Measurements from ENCODE around the gene CFAP119.

CFAP119 gene

DNA sequence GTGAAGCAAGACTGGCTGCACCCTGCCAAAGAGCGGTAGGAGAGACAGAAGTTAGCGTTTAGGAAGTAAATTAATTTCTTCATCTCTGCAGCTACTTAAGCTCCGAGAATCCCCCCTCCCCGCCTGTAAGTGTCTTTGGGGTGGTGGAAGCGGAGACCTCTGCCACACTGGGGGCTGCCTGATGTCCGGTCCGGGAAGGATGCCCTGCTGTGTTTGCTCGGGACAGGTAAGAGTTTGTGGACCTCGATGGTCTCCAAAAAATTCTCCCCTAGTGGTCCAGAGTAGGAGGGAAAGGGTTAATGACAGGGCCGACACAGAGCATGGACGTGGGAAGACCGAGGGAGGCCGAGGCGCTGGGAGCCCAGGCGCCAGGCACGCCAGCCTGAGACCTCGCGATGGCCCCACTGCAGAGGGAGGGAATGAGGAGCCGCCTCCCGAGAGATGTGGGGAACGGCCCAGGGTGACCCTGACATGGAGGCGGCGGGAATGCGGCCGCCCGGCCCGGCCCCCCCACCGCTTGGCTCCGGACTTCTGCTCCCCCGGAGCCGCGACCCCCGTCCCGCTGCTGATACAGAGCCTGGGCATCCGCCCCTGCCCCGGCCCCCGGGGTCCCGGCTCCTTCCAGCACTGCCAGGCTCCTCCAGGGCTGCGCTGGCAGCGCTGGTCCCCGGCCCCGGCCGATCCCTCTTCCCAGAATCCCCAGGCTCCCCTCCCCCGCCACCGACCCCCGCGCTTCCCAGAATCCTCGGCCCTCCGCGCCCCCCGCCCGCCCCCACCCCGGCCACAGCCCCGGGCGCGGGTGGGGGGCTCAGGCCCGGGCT, 24.5 kb upstream of the CFAP119 start:
- TF ChIP-seq, protein P1, sequence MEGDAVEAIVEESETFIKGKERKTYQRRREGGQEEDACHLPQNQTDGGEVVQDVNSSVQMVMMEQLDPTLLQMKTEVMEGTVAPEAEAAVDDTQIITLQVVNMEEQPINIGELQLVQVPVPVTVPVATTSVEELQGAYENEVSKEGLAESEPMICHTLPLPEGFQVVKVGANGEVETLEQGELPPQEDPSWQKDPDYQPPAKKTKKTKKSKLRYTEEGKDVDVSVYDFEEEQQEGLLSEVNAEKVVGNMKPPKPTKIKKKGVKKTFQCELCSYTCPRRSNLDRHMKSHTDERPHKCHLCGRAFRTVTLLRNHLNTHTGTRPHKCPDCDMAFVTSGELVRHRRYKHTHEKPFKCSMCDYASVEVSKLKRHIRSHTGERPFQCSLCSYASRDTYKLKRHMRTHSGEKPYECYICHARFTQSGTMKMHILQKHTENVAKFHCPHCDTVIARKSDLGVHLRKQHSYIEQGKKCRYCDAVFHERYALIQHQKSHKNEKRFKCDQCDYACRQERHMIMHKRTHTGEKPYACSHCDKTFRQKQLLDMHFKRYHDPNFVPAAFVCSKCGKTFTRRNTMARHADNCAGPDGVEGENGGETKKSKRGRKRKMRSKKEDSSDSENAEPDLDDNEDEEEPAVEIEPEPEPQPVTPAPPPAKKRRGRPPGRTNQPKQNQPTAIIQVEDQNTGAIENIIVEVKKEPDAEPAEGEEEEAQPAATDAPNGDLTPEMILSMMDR (conservative IDR thresholded peaks at IDR 0.05; ENCODE audit: low read depth) = no peak
- ChIA-PET POLR2A (ENCODE audit: low non-redundant PET) (interaction anchor here (0.6 to 1.5 kb wide), 3 partner anchors 19 to 115 kb away, joined by 3 to 12 read pairs (median 4); no protein-coding TSS in a partner anchor), CTCF (interaction anchor here (1.6 kb wide), 1 partner anchor 19 kb away, joined by 3 read pairs; no protein-coding TSS in a partner anchor)
- DNase-seq (ENCODE audit: low spot score) = peak; percentile 66
- peak overlapping the region; percentile 84 for H3K27ac ChIP-seq

DNA sequence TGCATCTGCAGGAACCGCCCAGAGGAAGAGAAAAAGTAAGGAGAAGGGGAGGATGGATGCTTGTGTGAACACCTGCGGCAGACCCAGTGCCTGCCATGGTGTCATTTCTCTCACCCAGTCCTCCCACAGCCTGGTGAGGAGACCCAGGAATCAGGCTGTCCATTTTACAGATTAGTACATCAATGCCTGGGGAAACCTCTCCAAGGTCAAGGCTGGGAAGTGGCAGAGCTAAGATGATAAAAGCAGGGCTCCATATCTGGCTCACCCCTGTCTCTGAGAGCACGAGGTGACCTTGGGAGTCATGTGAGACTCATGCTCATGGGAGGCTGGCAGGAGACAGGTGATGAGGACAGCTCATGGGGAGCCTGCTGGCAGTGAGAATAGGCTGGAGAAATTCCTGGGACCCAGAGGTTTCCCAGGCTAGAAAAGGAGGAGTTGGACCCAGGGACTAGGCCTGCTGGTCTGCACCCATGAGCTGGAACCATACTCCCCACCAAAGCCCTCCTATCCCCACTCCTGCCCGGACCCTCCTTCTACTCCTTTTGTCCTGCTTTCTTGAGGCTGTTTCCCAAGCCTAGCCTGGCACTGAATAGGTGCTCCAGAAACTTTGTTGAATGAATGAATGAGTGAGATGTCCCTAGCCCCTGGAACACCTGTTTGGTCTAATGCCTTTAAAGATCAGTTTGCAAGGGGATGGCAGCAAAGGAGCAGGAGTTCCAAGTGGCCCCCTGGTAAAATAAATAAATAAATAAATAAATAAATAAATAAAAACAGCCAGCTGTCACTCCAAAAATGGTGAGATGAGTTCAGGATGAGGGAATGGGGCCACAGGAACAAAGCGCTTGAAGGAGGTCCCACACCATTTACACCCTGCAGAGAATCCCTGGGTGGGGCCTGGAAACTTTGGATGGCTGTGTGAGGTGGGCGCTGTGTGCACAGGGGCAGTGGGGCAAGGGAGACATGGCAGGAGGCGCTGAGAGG, 23.6 kb upstream of the CFAP119 start:
- ChIA-PET CTCF (interaction anchor here (0.9 to 1.6 kb wide), 2 partner anchors 20 to 28 kb away, joined by 3 read pairs; no protein-coding TSS in a partner anchor), POLR2A (ENCODE audit: low non-redundant PET) (interaction anchor here (0.6 kb wide), 1 partner anchor 116 kb away, joined by 4 read pairs; no protein-coding TSS in a partner anchor)
- peak overlapping the region; percentile 84 for H3K27ac ChIP-seq
- DNase-seq (ENCODE audit: low spot score) = no peak
- TF ChIP-seq, protein P1 (conservative IDR thresholded peaks at IDR 0.05; ENCODE audit: low read depth) = no peak

DNA sequence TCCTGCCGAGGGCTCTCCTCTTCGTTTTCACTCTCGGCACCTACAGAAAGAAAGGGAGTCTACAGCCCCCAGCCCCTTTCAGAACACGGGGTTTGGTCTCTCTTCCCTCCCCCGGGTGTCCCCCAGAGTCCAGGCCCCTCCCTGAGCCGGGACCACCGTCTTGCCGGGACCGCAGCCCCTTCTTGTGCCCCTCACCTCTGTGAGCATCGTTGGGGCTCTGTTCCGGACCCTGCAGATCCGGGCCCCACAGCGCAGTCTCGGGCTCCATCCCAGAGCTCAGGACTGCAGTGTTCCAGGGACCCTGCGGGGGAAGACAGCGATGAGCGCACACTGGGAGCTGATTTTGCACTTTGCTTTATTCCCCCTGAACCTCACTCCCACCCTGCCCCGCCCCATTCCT, 22.4 kb upstream of the CFAP119 start:
- POLR2A ChIA-PET (ENCODE audit: low non-redundant PET) = no interaction called here

DNA sequence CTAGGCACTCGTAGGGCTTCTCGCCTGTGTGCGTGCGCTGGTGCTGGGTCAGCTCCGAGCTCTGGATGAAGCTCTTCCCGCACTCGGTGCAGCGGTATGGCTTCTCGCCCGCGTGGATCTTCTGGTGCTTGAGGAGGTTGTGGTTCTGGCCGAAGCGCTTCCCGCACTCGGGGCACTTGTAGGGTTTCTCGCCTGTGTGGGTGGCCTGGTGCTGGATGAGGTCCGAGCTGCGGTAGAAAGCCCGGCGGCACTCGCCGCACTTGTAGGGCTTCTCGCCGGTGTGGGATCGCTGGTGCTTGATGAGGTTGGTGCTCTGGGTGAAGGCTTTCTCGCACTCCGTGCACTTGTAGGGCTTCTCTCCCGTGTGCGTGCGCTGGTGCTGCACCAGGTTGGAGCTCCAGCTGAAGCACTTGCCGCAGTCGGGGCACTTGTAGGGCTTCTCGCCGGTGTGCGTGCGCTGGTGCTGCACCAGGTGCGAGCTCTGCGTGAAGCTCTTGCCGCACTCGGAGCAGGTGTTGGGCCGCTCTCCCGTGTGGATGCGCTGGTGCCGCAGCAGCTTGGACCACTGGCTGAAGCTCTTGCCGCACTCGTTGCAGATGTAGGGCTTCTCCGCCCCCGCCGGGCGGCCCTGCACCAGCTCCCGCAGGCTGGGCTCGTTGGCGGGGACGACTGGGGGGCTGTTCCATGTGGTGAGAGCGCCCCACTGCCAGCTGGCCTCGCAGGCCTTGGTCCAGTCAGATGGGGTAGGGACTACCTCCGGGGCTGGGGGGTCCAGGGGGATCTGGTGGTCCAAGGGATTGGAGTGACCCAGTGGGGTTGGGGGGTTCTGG, 21.6 kb upstream of the CFAP119 start:
- ChIA-PET CTCF (interaction anchor here (0.7 to 0.9 kb wide), 2 partner anchors 14 to 119 kb away, joined by 3 to 6 read pairs; no protein-coding TSS in a partner anchor), POLR2A (ENCODE audit: low non-redundant PET) (interaction anchor here (0.6 kb wide), 1 partner anchor 156 kb away, joined by 6 read pairs; no protein-coding TSS in a partner anchor)
- no peak for DNase-seq (ENCODE audit: low spot score)
- TF ChIP-seq, protein P1 (conservative IDR thresholded peaks at IDR 0.05; ENCODE audit: low read depth) = no peak
- H3K27ac ChIP-seq = no peak overlapping the region

More for the DNA sequence above, 22.4 kb upstream of the CFAP119 start:
- TF ChIP-seq, protein P1 (conservative IDR thresholded peaks at IDR 0.05; ENCODE audit: low read depth) = no peak
- H3K27ac ChIP-seq = 0 out of 2 replicates have a peak overlapping the region, but pooled peaks have one; percentile 2
- DNase-seq (ENCODE audit: low spot score) = no peak
- CTCF ChIA-PET = interaction anchor here (0.9 kb wide), 1 partner anchor 29 kb away, joined by 3 read pairs; no protein-coding TSS in a partner anchor

DNA sequence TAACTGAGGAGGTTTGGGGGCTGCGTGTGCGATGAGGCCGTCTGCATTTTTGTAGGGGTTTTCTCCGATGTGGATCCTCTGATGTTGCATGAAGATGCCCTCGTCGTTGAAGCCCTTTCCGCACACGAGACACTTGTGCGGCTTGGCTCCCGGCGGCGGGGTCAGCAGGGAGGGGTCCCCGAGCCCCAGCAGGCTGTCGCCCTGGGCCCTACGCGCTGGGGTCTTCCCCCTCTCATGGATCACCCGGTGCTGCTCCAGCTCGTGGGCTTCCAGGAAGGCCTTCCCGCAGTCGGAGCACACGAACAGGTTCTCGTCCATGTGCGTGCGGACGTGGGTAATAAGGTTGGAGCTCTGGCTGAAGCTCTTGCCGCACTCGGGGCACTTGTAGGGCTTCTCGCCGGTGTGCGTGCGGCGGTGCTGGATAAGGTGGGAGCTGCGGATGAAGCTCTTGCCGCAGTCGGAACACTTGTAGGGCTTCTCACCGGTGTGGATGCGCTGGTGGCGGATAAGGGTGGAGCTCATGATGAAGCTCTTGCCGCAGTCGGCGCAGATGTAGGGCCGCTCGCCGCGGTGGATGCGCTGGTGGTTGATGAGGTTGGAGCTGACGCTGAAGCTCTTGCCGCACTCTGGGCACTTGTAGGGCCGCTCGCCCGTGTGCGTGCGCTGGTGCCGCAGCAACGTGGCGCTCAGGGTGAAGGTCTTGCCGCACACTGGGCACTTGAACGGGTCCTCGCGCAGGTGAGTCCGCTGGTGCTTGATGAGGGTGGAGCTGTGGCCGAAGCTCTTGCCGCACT, 20.8 kb upstream of the CFAP119 start:
- ChIA-PET CTCF (interaction anchor here (0.7 to 0.9 kb wide), 2 partner anchors 15 to 120 kb away, joined by 3 to 6 read pairs; no protein-coding TSS in a partner anchor), POLR2A (ENCODE audit: low non-redundant PET) (no interaction called here)
- H3K27ac ChIP-seq = no peak overlapping the region; the same call in 1 of the 2 replicates
- TF ChIP-seq, protein P1 (conservative IDR thresholded peaks at IDR 0.05; ENCODE audit: low read depth) = no peak
- no peak for DNase-seq (ENCODE audit: low spot score)

All from RWPE1 (cell line).